ENCODE measurements around the gene ITPK1.

DNA sequence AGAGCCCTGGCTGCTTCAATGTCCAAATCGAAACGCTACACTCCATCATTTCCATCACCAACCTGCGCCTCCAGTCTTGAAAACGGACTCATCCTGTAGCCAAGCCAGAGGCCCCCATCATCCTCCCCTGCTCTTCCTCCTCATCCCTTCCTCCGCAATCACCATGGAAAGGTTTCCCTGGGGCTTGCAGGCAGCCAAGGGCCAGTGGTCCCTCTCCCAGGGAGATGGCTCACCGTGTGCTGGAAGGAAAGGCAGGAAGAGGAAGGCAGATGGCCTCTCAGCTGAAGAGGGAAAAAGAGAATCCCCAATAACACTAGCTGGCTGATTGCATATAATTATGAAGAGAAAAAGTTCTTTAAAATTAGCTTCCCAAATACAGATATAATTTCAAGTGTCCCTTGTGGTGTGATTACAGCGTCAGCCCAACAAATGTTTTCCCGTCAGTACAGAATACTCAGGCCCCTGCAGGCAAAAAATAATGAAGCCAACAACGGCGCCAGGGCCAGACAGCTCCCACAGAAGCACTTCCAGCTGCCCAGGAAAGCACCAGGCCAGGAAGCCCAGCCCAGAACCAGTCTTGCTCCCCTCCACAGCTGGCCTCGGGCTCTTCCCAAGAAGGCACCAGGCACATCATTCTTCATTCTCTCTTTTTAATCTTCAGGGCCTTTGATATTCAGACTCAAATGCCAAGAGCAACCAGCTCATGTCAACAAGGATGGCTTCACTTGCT, 24.7 kb downstream of the ITPK1 start:
- no peak for TF ChIP-seq ZNF565 (CRISPR knock-in tag; conservative IDR thresholded peaks at IDR 0.05; ENCODE audit: low read depth)
- no peak for TF ChIP-seq ZNF8 (CRISPR knock-in tag; IDR thresholded peaks at IDR 0.05)
- no peak for TF ChIP-seq ZFP30 (CRISPR knock-in tag; IDR thresholded peaks at IDR 0.05)
- TF ChIP-seq TCF4 (CRISPR knock-in tag; IDR thresholded peaks at IDR 0.05; ENCODE audit: borderline replicate concordance), result peak; percentile 45; the same call in 1 of the 2 replicates
- TF ChIP-seq, protein P1, sequence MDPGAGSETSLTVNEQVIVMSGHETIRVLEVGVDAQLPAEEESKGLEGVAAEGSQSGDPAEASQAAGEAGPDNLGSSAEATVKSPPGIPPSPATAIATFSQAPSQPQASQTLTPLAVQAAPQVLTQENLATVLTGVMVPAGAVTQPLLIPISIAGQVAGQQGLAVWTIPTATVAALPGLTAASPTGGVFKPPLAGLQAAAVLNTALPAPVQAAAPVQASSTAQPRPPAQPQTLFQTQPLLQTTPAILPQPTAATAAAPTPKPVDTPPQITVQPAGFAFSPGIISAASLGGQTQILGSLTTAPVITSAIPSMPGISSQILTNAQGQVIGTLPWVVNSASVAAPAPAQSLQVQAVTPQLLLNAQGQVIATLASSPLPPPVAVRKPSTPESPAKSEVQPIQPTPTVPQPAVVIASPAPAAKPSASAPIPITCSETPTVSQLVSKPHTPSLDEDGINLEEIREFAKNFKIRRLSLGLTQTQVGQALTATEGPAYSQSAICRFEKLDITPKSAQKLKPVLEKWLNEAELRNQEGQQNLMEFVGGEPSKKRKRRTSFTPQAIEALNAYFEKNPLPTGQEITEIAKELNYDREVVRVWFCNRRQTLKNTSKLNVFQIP (CRISPR knock-in tag; IDR thresholded peaks at IDR 0.05; ENCODE audit: borderline replicate concordance, low read depth), result no peak
- no peak for TF ChIP-seq RARB (CRISPR knock-in tag; IDR thresholded peaks at IDR 0.05)
- TF ChIP-seq, protein P2, sequence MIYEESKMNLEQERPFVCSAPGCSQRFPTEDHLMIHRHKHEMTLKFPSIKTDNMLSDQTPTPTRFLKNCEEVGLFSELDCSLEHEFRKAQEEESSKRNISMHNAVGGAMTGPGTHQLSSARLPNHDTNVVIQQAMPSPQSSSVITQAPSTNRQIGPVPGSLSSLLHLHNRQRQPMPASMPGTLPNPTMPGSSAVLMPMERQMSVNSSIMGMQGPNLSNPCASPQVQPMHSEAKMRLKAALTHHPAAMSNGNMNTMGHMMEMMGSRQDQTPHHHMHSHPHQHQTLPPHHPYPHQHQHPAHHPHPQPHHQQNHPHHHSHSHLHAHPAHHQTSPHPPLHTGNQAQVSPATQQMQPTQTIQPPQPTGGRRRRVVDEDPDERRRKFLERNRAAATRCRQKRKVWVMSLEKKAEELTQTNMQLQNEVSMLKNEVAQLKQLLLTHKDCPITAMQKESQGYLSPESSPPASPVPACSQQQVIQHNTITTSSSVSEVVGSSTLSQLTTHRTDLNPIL (CRISPR knock-in tag; IDR thresholded peaks at IDR 0.05; ENCODE audit: low read depth), result no peak
- no peak for TF ChIP-seq ZC3H10 (CRISPR knock-in tag; IDR thresholded peaks at IDR 0.05)
- TF ChIP-seq BACH2 (CRISPR knock-in tag; IDR thresholded peaks at IDR 0.05; ENCODE audit: borderline replicate concordance), result no peak
- TF ChIP-seq ESRRG (CRISPR knock-in tag; IDR thresholded peaks at IDR 0.05), result no peak
- TF ChIP-seq, protein P3, sequence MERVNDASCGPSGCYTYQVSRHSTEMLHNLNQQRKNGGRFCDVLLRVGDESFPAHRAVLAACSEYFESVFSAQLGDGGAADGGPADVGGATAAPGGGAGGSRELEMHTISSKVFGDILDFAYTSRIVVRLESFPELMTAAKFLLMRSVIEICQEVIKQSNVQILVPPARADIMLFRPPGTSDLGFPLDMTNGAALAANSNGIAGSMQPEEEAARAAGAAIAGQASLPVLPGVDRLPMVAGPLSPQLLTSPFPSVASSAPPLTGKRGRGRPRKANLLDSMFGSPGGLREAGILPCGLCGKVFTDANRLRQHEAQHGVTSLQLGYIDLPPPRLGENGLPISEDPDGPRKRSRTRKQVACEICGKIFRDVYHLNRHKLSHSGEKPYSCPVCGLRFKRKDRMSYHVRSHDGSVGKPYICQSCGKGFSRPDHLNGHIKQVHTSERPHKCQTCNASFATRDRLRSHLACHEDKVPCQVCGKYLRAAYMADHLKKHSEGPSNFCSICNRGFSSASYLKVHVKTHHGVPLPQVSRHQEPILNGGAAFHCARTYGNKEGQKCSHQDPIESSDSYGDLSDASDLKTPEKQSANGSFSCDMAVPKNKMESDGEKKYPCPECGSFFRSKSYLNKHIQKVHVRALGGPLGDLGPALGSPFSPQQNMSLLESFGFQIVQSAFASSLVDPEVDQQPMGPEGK (CRISPR knock-in tag; IDR thresholded peaks at IDR 0.05; ENCODE audit: borderline replicate concordance), result no peak
- no peak for TF ChIP-seq TOX (CRISPR knock-in tag; IDR thresholded peaks at IDR 0.05; ENCODE audit: borderline replicate concordance)
- no peak for TF ChIP-seq ARNTL (CRISPR knock-in tag; IDR thresholded peaks at IDR 0.05; ENCODE audit: borderline replicate concordance, low read depth)
- TF ChIP-seq ISL1 (CRISPR knock-in tag; IDR thresholded peaks at IDR 0.05), result no peak
